Measurements from ENCODE around the gene CRELD2. TPM values are rescaled to one million over a fixed set of nuclear protein-coding genes. Genes with fewer than 3 reads are reported as not detected.

CRELD2 gene, protein sequence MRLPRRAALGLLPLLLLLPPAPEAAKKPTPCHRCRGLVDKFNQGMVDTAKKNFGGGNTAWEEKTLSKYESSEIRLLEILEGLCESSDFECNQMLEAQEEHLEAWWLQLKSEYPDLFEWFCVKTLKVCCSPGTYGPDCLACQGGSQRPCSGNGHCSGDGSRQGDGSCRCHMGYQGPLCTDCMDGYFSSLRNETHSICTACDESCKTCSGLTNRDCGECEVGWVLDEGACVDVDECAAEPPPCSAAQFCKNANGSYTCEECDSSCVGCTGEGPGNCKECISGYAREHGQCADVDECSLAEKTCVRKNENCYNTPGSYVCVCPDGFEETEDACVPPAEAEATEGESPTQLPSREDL
- total RNA-seq = 10 to 100 TPM; 45.1 to 69.8 (median 48.5) TPM
- 28.6 TPM for total RNA-seq (2013)

GRCh38 chr22:49917974-49918910 is at the start of gene CRELD2, which contains the start of gene ALG12:
Gene CRELD2 (plus strand): TSS chr22:49918634. CDS start chr22:49918770, 136 bp downstream.
Gene ALG12 (minus strand): TSS chr22:49918438. CDS start chr22:49913765, 4,673 bp downstream.
- Histone ChIP-seq H3K4me3 (ENCODE audit: low read length) (peak within 1 kb of the TSS; percentile 76), H3K27ac (ENCODE audit: low read length) (peak within 1 kb of the TSS; percentile 84), H3K36me3 (ENCODE audit: control insufficient read depth, insufficient read depth, low read length) (peaks cover 18% of the 10 kb centered on the region), H3K4me1 (ENCODE audit: control insufficient read depth, insufficient read depth, low read length) (peaks cover 26% of the 10 kb centered on the region), H3K27me3 (ENCODE audit: control insufficient read depth, insufficient read depth, low read length) (no peaks in the 10 kb centered on the region), H3K9me3 (ENCODE audit: control insufficient read depth, insufficient read depth, low read length) (no peaks in the 10 kb centered on the region)
- peak within 1 kb of the TSS; percentile 86 for H3K4me3 Mint-ChIP-seq
- peak within 1 kb of the TSS; percentile 70 to 88 for H3K27ac Mint-ChIP-seq
- H3K27me3 Mint-ChIP-seq (ENCODE audit: low read depth in 2 of 2) = no peaks in the 10 kb centered on the region
- DNase-seq (peak; percentile 96 to 97), ATAC-seq (peak; percentile 96 to 99 (median 97))
- no peaks in the 10 kb centered on the region for H3K9me3 Mint-ChIP-seq
- intact Hi-C loops (cut with micrococcal nuclease) = loop anchor here (1.0 to 10.0 kb wide), 2 partner anchors 63 to 151 kb away; partner anchors contain the start of gene ZBED4
- H3K36me3 Mint-ChIP-seq = no peaks in the 10 kb centered on the region
- WGBS (ENCODE audit: insufficient coverage) = under 1% methylated on average over 103 of the region's 103 CpGs
- TF ChIP-seq CTCF (IDR thresholded peaks at IDR 0.05) = no peak
- H3K4me1 Mint-ChIP-seq = peaks cover 0 to 11% of the 10 kb centered on the region in 2 donors

DNA sequence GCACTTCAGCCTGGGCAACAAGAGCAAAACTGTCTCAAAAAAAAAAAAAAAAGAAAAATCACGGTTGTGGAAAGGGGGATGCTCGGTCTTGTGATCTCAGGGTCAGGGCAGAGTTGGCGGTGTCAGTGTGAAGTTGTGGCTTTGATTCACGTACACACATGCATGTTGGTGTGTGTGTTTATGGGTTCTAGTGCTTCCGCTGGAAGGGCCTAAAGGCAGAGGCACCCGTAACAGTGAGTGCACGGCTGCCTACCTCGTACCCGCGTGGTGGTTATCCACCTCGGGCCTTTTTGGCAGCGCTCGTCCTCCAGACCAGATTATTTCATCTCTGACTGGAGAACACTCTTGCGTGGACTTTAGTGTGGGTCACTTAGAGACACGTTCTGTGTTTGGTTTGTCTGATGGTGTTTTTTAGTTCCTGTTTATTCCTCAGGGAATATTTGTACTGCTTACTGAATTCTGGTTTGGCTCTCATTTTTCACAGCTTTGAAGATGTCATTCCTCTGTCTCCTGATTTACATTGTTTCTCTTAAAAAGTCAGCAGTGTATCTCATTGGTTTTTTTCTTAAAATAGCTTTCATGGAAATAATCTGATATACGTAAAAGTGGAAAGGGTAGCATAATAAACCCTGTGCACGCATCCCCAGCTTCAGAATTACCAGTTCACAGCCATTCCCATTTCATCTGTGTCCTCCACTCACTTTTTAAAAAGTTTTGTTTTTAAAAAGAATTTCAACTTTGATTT is 49.2 kb upstream of the CRELD2 start:
- DNase-seq (peak; percentile 33 to 53), ATAC-seq (peak; percentile 59 to 78 (median 62))
- H3K27me3 ChIP-seq (ENCODE audit: control insufficient read depth, insufficient read depth, low read length) = no peaks in the 10 kb centered on the region
- 50% methylated on average over 17 of the region's 17 CpGs for WGBS (ENCODE audit: insufficient coverage)
- peak overlapping the region; percentile 84 to 86 for H3K27ac Mint-ChIP-seq
- H3K4me3 ChIP-seq (ENCODE audit: low read length) = no peak overlapping the region
- TF ChIP-seq CTCF (IDR thresholded peaks at IDR 0.05) = no peak
- no peaks in the 10 kb centered on the region for H3K36me3 Mint-ChIP-seq
- H3K4me1 Mint-ChIP-seq = peaks cover 63 to 71% of the 10 kb centered on the region in 2 donors
- H3K9me3 ChIP-seq (ENCODE audit: control insufficient read depth, insufficient read depth, low read length) = peaks cover 4% of the 10 kb centered on the region
- H3K27me3 Mint-ChIP-seq (ENCODE audit: low read depth in 2 of 2) = no peaks in the 10 kb centered on the region
- intact Hi-C loops (cut with micrococcal nuclease) = loop anchor here (2.0 kb wide), 1 partner anchor 14 kb away; no protein-coding TSS in a partner anchor
- H3K4me3 Mint-ChIP-seq = peak overlapping the region; percentile 69
- peak overlapping the region; percentile 67 for H3K27ac ChIP-seq (ENCODE audit: low read length)
- H3K9me3 Mint-ChIP-seq = peaks cover 0 to 2% of the 10 kb centered on the region in 2 donors
- H3K36me3 ChIP-seq (ENCODE audit: control insufficient read depth, insufficient read depth, low read length) = no peaks in the 10 kb centered on the region
- peaks cover 55% of the 10 kb centered on the region for H3K4me1 ChIP-seq (ENCODE audit: control insufficient read depth, insufficient read depth, low read length)

DNA sequence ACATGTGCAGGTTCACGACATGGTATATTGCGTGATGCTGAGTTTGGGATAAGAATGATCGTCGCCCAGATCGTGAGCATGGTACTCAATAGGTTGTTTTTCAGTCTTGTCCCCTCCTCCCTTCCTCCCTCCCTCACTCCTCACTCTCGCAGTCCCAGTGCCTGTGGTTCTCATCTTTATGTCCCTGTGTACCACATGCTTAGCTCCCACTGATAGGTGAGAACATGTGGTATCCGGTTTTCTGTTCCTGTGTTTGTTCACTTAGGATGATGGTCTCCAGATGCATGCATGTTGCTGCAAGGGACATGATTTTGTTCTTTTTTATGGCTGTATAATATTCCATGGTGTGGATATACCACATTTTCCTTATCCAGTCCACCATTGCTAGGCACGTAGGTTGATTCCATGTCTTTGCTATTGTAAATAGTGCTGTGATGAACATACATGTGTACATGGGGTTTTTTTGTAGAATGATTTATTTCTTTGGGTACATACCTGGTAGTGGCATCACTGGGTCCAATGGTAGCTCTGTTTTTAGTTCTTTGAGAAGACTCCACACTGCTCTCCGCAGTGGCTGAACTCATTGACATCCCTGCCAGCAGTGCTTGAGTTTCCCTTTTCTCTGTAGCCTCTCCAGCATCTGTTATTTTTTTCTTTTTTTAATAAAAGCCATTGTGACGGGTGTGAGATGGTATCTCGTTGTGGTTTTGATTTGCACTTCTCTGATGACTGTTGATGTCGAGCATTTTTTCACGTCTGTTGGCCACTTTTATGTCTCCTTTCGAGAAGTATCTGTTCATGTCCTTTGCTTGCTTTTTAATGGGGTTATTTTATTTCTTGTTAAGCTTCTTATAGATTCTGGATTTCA is 48.4 kb upstream of the CRELD2 start:
- Mint-ChIP-seq H3K27me3 (ENCODE audit: low read depth in 2 of 2) (no peaks in the 10 kb centered on the region), H3K36me3 (no peaks in the 10 kb centered on the region), H3K27ac (peak overlapping the region; percentile 84 to 86), H3K9me3 (peaks cover 0 to 2% of the 10 kb centered on the region in 2 donors), H3K4me3 (peak overlapping the region; percentile 77), H3K4me1 (peaks cover 62 to 70% of the 10 kb centered on the region in 2 donors)
- Histone ChIP-seq H3K4me3 (ENCODE audit: low read length) (no peak overlapping the region), H3K36me3 (ENCODE audit: control insufficient read depth, insufficient read depth, low read length) (no peaks in the 10 kb centered on the region), H3K4me1 (ENCODE audit: control insufficient read depth, insufficient read depth, low read length) (peaks cover 55% of the 10 kb centered on the region), H3K27me3 (ENCODE audit: control insufficient read depth, insufficient read depth, low read length) (no peaks in the 10 kb centered on the region), H3K27ac (ENCODE audit: low read length) (peak overlapping the region; percentile 62), H3K9me3 (ENCODE audit: control insufficient read depth, insufficient read depth, low read length) (peaks cover 4% of the 10 kb centered on the region)
- DNase-seq (peak in 1 of 2 donors; percentile 81), ATAC-seq (peak; percentile 63 to 73 (median 65))
- intact Hi-C loops (cut with micrococcal nuclease) = loop anchor here (2.0 kb wide), 2 partner anchors 15 to 43 kb away; partner anchors contain the start of gene BRD1
- 52% methylated on average over 11 of the region's 14 CpGs for WGBS (ENCODE audit: insufficient coverage)
- TF ChIP-seq CTCF (IDR thresholded peaks at IDR 0.05) = no peak

Data from natural killer cell (primary cell).